Effector CD4-positive, alpha-beta T cell (primary cell): ENCODE results near the gene MIA.
"Not testable (repeated sequence)": the region's sequence is repeated elsewhere in the genome, so short reads cannot be mapped to it uniquely, and the experiment has no call there.

Experiments used
- DNase-seq: peaks from one replicate; pipeline ENCODE4 v3.0.0-alpha.2; 2020

MIA gene

GRCh38 chr19:40825460-40826095 is 50.3 kb downstream of the MIA start:
- DNase-seq = not testable (repeated sequence)

GRCh38 chr19:40826312-40826698 is 51.0 kb downstream of the MIA start:
- not testable (repeated sequence) for DNase-seq

DNA sequence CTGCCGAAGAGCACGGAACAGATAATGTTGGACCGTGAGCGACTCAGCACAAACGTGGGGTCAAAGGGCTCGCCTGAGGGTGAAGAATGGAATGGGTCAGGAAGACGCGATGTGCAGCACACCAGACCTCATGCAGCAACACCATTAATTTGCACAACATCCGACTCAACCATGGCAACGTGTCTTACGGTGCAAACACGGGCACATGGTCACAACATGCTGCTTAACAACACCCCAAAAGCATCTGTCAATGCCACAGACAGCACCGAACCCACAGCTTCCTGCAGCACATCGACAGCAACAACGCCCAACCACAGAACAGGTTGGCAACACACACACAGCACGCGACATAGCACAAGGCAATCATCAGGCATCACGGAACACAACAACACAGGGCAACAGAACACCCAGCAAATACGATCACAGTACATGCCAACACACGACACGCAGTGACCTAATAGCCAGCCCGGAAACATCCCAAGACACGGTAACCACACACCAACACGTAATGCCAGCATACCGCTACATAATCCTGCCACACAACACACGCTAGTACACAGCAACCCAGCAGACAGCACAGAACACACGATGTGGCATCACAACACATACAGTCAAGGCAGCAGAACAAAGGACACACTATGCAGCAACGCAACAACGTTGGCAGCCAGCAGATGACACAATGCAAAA is 51.5 kb downstream of the MIA start:
- DNase-seq = peak; percentile 43
